AG08396 (cell line): ENCODE measurements around the gene HNRNPH3.

Experiments used
- DNase-seq: peaks from one replicate; pipeline ENCODE4 v3.0.0; 2012; ENCODE audit warnings: low spot score, mixed read lengths

The HNRNPH3 gene

GRCh38 chr10:68385740-68386139 lies 53.9 kb downstream of the HNRNPH3 start:
- no peak for DNase-seq
